BLaER1 (cell line): ENCODE results near the gene UCN3.

Experiments
- H3K27ac ChIP-seq: shearing (Covaris generic); formaldehyde crosslinking; 2 replicates; pipeline ENCODE4 v1.8.1; 2022
- H3K27me3 ChIP-seq: shearing (Covaris generic); formaldehyde crosslinking; 2 replicates; pipeline ENCODE4 v1.8.1; 2022
- H3K36me3 ChIP-seq: shearing (Covaris generic); formaldehyde crosslinking; 2 replicates; pipeline ENCODE4 v1.8.1; 2022
- H3K4me1 ChIP-seq: shearing (Covaris generic); formaldehyde crosslinking; 2 replicates; pipeline ENCODE4 v1.8.1; 2022
- H3K4me2 ChIP-seq: shearing (Covaris generic); formaldehyde crosslinking; 2 replicates; pipeline ENCODE4 v1.8.1; 2022
- H3K4me3 ChIP-seq: shearing (Covaris generic); formaldehyde crosslinking; 2 replicates; pipeline ENCODE4 v1.8.1; 2022
- H3K9ac ChIP-seq: shearing (Covaris generic); formaldehyde crosslinking; 2 replicates; pipeline ENCODE4 v1.8.1; 2022
- H3K9me3 ChIP-seq: shearing (Covaris generic); formaldehyde crosslinking; 2 replicates; pipeline ENCODE4 v1.8.1; 2022
- H4K20me1 ChIP-seq: shearing (Covaris generic); formaldehyde crosslinking; 2 replicates; pipeline ENCODE4 v1.8.1; 2022
- Cebpa-rat ChIP-seq: shearing (Covaris generic); IDR thresholded peaks from 2 replicates; pipeline ENCODE4 v1.8.1; 2022

The UCN3 gene

GRCh38 chr10:5419466-5420094 lies 54.8 kb downstream of the UCN3 start:
- H3K9me3 ChIP-seq = peaks cover 65% of the 10 kb centered on the region
- H3K4me2 ChIP-seq = no peak overlapping the region
- TF ChIP-seq Cebpa-rat = no peak
- peaks cover 45% of the 10 kb centered on the region for H3K36me3 ChIP-seq
- no peaks in the 10 kb centered on the region for H3K4me1 ChIP-seq
- H4K20me1 ChIP-seq = no peaks in the 10 kb centered on the region
- H3K27me3 ChIP-seq = no peaks in the 10 kb centered on the region
- H3K27ac ChIP-seq = no peak overlapping the region
- H3K9ac ChIP-seq = no peak overlapping the region
- H3K4me3 ChIP-seq = no peak overlapping the region

- no peak overlapping the region for H3K27ac ChIP-seq
- no peak for TF ChIP-seq Cebpa-rat
- no peak overlapping the region for H3K4me3 ChIP-seq
- H3K9me3 ChIP-seq = peaks cover 32% of the 10 kb centered on the region
- H3K4me1 ChIP-seq = no peaks in the 10 kb centered on the region
- no peak overlapping the region for H3K9ac ChIP-seq
- H3K36me3 ChIP-seq = peaks cover 25% of the 10 kb centered on the region; the same call in 1 of the 2 replicates
- no peak overlapping the region for H3K4me2 ChIP-seq
- H3K27me3 ChIP-seq = no peaks in the 10 kb centered on the region
- no peaks in the 10 kb centered on the region for H4K20me1 ChIP-seq
Observed at GRCh38 chr10:5423771-5424170, 59.0 kb downstream of the UCN3 start.
